HG03280 (cell line): ENCODE measurements around the gene ITGA6.
"Not testable (repeated sequence)": the region's sequence is repeated elsewhere in the genome, so short reads cannot be mapped to it uniquely, and the experiment has no call there.

Experiments used
- ATAC-seq: cut with Tn5 transposase; IDR thresholded peaks from one replicate; pipeline ENCODE4 v1.9.1; 2021; ENCODE audit warnings: mild to moderate bottlenecking, moderate library complexity; ENCODE audit not compliant: unreplicated experiment

The ITGA6 gene

DNA sequence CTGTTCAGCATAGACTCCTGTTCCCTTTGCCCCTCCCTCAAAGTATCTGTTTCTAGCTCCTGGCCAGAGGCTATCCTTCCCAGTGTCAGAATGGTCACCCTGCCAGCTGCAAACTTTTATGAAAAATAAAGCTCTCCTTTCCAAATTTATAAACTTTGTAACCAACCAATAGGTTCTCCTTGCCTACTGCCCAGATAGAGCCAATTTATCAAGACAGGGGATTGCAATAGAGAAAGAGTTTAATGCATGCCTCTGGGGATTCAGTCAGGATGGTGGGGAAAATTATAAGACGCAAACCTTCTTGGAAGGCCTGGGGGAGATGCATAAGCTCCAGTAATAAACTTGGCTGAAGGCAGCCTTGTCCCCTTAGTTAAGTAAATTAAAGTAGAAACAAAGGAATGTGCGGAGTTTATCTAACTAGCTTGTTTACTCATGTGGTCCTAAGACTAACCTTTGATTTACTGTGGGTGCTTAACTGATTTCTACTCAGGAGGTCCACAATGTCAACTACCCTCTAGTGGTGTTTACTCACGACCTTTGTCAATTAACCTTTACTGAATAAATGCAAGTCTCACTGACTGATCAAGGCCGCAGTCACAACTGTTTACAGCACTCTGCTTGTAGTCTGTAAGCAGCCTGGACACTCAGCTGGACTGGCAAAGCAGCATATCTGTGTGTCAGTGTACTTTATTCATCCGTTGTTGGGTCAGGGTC is 85.6 kb downstream of the ITGA6 start:
- ATAC-seq, result no peak

DNA sequence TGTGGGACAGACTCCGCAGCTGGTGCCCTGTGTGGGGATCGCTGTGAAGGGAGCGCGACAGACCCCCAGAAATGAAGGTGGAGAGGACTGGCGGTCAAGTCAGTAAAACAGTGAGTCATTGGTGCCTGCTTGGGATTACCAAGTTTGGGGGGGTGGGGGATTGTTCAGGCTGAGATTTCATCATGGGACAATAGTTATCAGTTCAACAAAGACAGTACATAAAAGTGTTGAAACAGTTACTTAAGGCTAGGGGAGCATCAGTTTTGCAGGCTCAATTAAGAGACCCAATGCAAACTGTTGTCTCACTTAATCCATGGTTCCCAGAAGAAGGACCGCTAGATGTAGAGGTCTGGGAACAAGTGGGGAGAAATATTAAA is 86.1 kb downstream of the ITGA6 start:
- no peak for ATAC-seq

- ATAC-seq, result no peak
Measured at GRCh38 chr2:172513935-172514586, 86.7 kb downstream of the ITGA6 start.

DNA sequence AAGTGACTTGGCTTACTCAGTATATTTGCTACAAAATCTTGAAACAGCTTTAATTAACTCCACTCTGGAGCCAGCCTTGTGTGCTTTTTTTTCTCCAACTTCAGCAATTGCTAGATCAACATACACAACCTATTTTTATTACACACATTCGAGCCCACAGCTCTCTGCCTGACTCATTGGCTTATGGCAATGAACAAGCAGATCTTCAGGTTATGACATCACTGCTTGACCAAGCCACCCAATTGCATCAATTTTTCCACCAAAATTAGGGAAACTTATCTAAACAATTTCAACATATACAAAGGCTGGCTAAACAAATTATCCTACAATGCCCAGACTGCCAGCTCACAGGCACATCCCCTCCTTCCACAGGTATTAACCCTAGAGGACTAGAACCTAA is 88.9 kb downstream of the ITGA6 start:
- no peak for ATAC-seq

- no peak for ATAC-seq
Measured at GRCh38 chr2:172518995-172519394, 91.6 kb downstream of the ITGA6 start.

DNA sequence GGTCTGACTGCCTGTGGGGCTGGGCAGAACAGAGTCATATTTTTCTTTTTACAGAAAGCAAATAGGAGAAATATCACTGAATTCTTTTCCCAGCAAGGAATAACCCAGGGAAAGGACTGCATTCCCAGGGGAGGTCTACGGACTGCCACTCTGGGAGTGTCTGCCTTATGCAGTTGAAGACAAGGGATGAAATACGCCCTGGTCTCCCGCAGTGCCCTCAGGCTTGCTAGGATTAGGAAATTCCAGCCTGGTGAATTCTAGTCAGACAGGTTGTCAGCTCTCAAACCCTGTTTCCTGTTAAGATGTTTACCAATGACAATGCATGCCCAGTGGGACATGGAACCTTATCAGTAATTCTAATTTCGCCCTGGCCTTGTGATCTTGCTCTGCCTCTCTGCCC is 98.2 kb downstream of the ITGA6 start:
- ATAC-seq, result no peak

DNA sequence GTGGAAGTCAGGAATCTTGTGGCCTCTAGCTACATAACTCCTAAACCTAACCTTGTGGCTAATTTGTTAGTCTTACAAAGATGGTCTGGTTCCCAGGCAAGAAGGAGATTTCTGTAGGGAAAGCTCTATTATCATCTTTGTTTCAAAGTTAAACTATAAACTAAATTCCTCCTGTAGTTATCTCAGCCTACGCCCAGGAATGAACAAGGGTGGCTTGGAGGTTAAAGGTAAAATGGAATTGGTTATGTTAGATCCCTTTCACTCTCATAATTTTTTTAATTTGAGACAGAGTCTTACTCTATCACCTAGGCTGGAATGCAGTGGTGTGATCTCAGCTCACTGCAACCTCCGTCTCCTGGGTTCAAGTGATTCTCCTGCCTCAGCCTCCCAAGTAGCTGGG is 103.9 kb downstream of the ITGA6 start:
- no peak for ATAC-seq

- not testable (repeated sequence) for ATAC-seq
Measured at GRCh38 chr2:172532461-172532860, 105.1 kb downstream of the ITGA6 start.

DNA sequence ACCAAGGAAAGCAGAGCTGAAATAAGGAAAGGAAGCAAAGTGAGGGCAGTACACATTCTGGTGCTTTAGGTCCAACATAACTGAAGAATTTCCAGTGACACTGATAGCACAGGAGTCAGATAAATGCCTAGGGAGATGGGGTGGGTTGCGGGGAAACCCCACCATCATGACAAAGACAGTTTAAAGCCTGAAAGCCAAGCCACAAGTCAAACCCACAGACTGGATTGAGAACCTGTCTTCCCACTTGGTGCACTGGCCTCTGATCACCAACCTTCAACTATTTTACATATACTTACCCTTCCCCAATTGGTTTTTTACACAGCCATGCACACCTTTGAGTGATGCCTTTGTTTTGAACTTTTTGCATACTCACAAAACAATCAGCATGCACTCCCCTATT is 106.3 kb downstream of the ITGA6 start:
- no peak for ATAC-seq

DNA sequence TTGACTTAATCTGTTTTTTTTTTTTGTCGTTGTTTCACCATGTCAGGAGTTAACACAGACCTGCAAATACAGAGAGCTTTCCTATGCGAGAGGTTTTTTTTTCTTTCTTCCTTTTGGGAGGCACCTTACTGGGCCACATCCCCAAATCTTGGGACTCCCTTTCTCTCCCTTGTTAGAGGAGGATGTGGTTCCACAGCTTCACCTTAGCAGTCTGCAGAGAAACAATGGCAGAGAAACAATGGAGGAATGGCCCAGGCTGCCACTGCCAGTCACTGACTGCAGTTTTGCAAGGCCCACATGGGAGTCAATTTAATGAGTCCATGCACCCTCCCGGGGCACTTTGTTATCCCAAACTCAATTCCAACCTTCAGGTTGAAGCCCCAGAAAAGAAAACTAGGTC is 107.7 kb downstream of the ITGA6 start:
- no peak for ATAC-seq

GRCh38 chr2:172537851-172538250 is 110.5 kb downstream of the ITGA6 start:
- ATAC-seq, result not testable (repeated sequence)

GRCh38 chr2:172539767-172540166 is 112.4 kb downstream of the ITGA6 start:
- ATAC-seq, result no peak

- ATAC-seq, result no peak
Measured at GRCh38 chr2:172540421-172540820, 113.0 kb downstream of the ITGA6 start.

DNA sequence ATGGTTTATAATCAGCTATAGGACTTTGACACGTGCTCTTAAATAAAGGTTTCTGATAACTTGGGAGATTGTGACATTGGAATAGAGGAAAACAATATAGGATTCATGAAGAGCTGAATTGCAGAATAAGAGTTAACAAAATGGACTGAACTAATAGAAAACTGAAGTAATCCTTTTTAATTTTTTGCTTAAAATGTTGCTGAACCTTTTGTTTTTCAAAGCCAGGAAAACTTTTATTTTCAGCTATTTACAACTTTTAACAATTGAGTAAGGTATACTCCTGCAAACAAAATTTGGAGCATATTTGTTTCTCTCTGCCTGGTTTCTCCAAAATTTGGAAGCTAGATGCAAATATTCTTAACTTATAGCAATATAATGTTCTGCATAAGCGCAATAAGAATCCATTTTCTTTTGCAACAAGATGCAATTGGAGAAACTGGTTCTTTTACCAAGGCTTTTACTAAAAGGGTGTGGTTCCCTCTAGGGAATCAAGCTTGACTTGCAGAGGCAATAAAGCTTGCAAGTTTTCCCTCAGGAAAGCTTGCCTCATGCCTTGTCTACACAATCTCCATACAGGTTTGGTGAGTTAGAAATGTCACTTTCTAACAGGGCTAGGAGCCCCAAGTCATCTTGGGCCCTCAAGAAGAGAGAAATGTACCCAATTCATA is 118.2 kb downstream of the ITGA6 start:
- ATAC-seq, result no peak

- no peak for ATAC-seq
Measured at GRCh38 chr2:172549131-172549530, 121.7 kb downstream of the ITGA6 start.

DNA sequence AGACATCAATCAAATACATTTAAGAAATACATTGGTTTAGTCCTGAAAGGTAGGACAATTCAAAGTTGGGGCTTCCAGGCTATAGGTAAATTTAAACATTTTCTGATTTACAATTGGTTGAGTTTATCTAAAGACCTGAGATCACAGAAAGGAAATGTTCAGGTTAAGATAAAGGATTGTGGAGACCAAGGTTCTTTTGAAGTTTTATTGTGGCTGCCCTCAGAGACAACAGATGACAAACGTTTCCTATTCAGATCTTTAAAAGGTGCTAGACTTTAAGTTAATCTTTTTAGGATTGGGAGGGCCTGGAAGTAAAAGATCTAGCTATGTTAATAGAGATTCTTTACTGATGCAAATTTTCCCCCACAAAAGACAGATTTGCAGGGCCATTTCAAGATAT is 122.4 kb downstream of the ITGA6 start:
- ATAC-seq, result not testable (repeated sequence)

- ATAC-seq, result no peak
Measured at GRCh38 chr2:172550419-172550818, 123.0 kb downstream of the ITGA6 start.

DNA sequence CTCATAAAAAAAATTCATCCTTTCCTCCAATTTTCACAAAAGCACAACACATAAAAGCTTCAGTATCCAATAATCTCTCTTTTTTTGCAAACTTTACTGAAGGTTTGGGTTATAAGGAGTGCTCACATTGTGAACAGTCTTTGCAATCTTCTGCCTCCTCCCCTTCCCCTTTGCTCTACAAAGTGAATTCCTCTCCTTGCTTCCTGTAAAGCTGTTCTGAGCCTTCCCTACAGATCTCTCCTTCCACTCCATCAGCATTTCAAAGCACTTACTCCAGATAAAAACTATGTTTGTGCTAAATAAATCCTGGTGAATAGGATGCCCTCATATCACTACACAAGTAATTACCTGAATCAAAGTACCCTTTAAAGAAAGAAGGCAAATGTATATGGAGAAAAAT is 123.9 kb downstream of the ITGA6 start:
- ATAC-seq, result no peak

GRCh38 chr2:172552547-172553291 is 125.3 kb downstream of the ITGA6 start:
- no peak for ATAC-seq

- no peak for ATAC-seq
Measured at GRCh38 chr2:172554352-172555271, 127.2 kb downstream of the ITGA6 start.

DNA sequence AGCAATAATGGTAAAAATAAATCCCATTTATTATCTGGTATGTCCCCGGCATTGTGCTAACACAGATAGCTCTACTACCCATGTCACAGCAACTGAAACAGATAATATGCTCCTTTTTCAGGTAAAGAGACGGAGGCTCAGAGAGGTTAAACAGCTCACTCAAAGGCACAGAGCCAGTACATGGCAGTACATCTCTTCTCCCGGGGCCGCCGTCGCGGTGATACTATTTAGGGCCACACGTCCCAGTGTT is 127.8 kb downstream of the ITGA6 start:
- peak; percentile 1 for ATAC-seq
